B cell (primary cell): Measurements from ENCODE around the gene SFXN2.

ENCODE experiments used
- EZH2 ChIP-seq: IDR thresholded peaks from 2 replicates; pipeline ENCODE4 v1.6.1; 2012; ENCODE audit warnings: borderline replicate concordance, low read depth, mild to moderate bottlenecking, moderate library complexity, low read length; ENCODE audit not compliant: insufficient read depth, poor library complexity, severe bottlenecking
- TF ChIP-seq, protein P1 (sequence below): fragments of 200-600 bp; IDR thresholded peaks from one replicate; pipeline ENCODE4 v1.8.0; 2022; ENCODE audit warnings: antibody characterized with exemption, mild to moderate bottlenecking

DNA sequence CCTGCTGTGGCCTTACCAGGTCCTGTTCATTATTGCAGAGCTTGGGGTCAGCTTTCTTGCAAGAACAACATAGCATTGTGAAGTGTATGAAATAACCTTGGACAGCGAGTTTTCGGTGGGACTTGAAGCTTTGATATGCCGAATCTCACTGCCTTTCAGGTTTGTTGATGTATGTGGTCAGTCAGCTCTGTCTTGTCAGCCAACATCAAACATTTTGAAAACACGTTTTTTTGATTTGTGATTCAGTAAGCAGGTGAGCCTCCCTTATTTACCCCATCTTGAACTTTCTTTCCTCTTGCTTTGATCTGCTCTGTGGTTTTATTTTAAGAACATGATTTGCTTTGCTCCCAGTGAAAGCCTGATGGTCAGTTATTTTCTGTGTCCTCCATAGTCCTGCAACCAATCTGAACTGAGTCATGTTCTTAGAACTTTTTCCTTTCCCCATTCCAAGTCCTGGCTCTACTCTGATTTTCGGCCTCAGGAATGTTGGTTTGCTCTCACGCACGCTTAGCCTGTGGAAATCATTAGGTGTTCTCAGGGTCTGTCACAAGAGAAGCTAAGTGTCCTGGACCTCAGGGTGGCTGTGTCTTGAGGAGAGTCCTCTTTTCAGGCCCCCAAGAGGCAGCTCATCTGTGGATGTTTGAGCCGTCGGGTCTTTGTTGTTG lies 38.0 kb downstream of the SFXN2 start:
- TF ChIP-seq, protein P1, sequence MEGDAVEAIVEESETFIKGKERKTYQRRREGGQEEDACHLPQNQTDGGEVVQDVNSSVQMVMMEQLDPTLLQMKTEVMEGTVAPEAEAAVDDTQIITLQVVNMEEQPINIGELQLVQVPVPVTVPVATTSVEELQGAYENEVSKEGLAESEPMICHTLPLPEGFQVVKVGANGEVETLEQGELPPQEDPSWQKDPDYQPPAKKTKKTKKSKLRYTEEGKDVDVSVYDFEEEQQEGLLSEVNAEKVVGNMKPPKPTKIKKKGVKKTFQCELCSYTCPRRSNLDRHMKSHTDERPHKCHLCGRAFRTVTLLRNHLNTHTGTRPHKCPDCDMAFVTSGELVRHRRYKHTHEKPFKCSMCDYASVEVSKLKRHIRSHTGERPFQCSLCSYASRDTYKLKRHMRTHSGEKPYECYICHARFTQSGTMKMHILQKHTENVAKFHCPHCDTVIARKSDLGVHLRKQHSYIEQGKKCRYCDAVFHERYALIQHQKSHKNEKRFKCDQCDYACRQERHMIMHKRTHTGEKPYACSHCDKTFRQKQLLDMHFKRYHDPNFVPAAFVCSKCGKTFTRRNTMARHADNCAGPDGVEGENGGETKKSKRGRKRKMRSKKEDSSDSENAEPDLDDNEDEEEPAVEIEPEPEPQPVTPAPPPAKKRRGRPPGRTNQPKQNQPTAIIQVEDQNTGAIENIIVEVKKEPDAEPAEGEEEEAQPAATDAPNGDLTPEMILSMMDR: no peak
- TF ChIP-seq EZH2: no peak
